T47D (cell line): ENCODE measurements around the gene TMX2.

Experiments
- DNase-seq, 2 experiments: peaks; one replicate each; pipeline versions ENCODE4 v3.0.0 to v3.0.0-alpha.2; 2011 to 2012; ENCODE audit warnings: low read depth in 1 of 2, low spot score in 1 of 2
- JUND ChIP-seq: IDR thresholded peaks from 2 replicates; pipeline ENCODE4 v1.6.1; 2012; ENCODE audit warnings: low read depth
- in situ Hi-C: cut with HindIII; loops from 2 replicates; pipeline ENCODE4 v1.10.0; 2016; ENCODE audit warnings: low sequenced_read_pairs, low pct_unique_long_range_greater_than_20kb

Gene TMX2

DNA sequence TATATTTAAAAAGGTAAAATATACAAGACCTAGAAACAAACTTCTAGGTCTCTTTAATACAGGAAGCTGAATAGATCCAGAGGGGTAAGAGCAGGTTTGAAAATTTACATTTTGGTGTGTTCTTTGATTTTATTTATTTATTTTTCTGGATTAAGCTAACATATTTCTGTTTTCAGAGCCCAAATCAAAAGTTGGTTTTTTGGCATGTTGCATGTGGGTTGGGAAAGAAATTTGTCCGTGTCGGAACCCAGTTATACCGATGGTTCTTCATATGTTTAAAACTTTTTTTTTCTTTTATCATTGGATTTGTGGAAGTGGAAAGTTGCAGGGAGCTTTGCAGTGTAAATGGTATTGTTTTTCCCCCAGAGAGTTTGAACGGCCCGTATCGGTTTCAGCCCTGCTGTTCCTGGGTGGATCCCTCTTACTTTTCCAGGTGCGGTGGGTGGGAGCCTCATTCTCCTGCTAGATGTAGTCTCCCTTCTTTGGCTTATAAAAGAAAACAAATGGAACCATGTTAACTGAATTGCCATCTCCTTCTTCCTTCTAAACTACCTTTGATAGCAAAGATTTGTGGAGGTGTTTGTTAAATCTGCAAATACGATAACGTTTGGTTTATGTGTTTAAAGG lies 50.0 kb downstream of the TMX2 start:
- TF ChIP-seq JUND, result no peak
- in situ Hi-C loops, result no loop called here

DNA sequence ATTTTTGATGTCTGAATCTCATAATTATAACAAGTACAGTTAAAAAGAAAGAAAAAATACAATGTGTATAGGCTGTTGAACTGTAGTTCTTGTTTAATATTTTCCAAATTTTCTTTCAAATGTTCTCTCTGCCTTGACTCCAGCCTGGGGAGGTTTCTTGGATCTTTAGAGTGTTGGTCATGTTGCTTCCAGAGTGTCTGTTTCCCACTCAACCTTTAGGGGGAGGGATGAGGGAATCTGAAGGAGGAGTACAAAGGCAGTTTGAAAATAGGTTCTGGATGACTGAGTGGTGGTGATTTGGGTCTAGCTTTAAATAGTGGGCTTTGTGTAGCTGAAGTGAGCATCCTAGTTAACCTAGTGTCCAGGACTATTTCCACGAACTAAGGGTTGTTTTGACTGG lies 51.2 kb downstream of the TMX2 start:
- peak in 1 of 2 experiments; percentile 68 for DNase-seq
- in situ Hi-C loops, result no loop called here
- no peak for TF ChIP-seq JUND

More for the DNA sequence above, 50.0 kb downstream of the TMX2 start:
- no peak for DNase-seq

DNA sequence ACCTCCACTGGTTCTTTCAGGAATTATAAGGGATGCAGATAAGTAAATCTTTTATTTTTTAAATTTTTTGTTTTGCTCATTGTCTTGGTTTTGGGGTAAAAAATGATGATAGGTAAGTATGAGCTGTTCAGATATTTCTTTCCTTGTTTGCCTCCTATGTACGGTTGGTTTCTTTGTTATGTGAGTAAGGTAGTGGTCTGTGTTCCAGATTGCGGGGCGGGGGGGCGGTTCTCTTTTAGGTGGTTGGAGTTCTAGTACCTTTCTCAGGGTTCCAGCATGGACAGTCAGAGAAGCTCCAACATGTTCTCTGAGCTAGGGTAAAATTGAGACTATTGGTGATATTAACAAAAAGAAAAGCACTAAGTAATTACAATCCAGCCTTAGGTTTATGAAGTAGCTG lies 51.6 kb downstream of the TMX2 start:
- DNase-seq, result no peak
- TF ChIP-seq JUND, result no peak
- in situ Hi-C loops, result no loop called here

DNA sequence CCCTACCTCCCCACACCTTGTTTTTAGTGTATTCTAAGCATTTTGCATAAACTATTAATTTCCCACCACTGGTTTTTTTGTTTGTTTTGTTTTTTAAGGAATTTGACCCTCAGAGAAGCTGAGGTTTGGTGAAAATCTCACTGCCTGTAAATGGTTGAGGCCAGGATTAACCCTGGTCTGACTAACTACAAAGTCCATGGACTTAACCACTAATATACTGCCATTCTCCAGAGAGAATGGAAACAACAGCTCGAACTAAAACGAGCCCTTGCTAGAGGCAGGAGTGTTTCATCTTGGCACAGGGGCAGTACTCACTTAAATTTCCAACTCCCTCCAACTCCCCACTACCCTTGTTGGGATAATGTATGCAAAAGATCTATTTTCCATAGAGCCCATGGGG lies 52.2 kb downstream of the TMX2 start:
- no peak for TF ChIP-seq JUND
- in situ Hi-C loops, result no loop called here
- DNase-seq, result no peak

DNA sequence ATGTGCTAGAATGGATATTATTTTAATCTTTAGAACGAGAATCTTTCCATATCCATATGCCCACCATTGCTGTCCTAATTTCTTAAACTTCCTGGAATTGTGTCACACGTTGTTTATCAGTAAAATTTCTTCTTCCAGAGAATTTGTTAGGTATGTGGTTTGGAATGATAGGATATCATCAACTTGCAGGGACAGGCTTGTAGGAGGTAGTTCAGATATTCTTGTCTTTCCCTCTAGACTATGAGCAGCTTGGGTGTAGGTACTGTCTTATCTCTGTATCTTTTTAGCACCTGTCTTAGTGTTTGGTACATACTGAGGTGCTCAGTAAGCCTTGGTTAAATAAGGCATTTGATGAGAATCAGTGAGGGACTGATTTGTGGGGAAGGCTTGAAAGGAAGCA lies 52.6 kb downstream of the TMX2 start:
- in situ Hi-C loops, result no loop called here
- DNase-seq, result peak in 1 of 2 experiments; percentile 42
- no peak for TF ChIP-seq JUND

DNA sequence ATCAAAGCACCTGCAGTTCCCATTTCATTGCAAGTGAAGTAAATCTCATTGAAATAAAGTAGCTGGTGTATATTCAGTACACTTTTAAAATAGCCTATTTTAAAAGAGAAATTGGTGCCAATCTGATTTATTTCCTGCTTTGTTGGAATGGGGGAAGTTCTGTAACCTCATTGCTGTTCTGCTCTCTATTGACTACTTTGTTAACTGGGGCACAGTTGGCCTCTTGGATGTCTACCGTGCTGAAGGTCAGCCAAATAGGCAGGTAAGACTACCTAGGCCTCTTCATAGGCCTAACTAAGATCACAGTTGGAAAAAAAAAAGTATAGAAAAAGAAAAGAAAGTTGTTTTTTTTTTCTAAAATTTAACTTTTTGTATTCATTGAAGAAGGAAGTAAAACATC lies 58.4 kb downstream of the TMX2 start:
- DNase-seq, result no peak
- TF ChIP-seq JUND, result no peak
- in situ Hi-C loops, result no loop called here

DNA sequence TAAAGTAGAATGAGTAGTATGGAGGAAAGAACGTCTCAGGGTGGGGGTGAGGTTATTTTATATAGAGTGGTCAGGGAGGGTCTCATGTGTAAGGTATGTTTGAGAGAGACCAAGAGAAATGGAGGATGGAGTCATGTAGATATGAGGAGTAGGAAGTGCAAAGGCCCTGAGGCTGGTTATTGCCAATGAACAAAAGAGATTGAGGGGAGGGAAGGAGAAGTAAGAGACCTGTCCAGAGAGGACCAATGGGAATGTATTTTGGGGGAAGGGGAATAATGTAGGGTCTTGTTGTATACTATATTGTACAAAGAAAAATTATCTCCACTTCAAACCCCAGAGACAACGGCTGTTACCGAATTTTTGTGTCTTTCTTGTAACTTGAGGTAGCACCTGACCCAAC lies 59.0 kb downstream of the TMX2 start:
- no peak for DNase-seq
- TF ChIP-seq JUND, result no peak
- in situ Hi-C loops, result no loop called here

DNA sequence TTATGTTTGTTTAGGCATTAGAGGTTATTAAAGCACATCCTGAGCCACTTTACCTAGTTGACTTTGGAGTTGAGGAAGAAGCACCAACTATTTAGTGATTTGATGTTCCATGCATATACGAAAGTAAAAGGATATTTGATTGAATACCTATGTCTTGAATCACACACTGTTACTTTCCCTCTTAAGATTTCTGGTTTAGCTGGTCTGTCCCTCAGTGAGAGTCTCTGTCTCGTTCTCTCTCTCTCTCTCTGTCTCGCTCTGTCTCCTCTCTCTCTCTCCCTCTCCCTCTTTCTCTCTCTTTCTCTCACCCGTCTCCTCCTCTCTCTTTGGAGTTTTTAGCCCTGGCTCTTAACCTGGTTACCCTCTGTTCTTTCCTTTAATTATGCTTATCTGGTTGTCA lies 60.2 kb downstream of the TMX2 start:
- in situ Hi-C loops, result no loop called here
- TF ChIP-seq JUND, result no peak
- peak in 1 of 2 experiments; percentile 59 for DNase-seq

DNA sequence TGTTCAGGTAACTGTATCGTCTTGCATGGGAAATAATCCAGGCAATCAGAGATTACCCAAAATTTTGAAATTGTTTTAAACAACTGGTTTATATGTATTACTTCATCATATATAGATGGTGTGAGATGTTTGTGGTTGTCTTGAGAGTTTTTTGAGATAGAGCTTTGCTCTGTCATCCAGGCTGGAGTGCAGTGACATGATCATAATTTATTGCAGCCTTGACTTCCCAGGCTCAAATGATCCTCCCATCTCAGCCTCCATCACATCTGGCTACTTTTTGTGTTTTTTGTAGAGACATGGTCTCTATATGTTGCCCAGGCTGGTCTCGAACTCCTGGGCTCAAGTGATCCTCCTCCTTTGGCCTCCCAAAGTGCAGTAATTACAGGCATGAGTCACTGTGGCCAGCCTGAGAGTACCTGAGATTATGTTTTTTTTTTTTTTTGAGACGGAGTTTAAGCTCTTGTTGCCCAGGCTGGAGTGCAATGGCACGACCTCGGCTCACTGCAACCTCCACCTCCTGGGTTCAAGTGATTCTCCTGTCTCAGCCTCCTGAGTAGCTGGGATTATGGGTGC lies 60.7 kb downstream of the TMX2 start:
- in situ Hi-C loops, result no loop called here
- TF ChIP-seq JUND, result no peak
- no peak for DNase-seq

DNA sequence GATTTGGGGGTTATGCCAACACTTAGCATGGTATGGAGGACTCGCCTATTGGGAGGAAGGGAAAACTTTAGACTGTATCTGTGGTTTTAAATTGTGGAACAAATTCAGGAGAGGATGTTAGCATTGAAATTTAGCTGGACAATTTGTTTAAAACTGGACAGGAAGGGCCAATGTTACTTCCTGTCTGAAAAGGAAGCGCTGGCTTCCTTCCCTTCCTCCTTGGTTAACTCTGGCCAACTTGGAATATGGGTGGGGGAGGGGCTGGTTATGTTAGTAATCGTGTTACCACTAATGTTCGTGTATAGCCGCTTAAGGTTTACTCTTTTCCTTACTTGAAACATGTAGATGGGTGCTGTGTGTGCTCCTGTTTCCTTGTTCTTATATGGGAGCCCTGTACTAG lies 63.1 kb downstream of the TMX2 start:
- in situ Hi-C loops, result no loop called here
- TF ChIP-seq JUND, result no peak
- DNase-seq, result peak in 1 of 2 experiments; percentile 54

DNA sequence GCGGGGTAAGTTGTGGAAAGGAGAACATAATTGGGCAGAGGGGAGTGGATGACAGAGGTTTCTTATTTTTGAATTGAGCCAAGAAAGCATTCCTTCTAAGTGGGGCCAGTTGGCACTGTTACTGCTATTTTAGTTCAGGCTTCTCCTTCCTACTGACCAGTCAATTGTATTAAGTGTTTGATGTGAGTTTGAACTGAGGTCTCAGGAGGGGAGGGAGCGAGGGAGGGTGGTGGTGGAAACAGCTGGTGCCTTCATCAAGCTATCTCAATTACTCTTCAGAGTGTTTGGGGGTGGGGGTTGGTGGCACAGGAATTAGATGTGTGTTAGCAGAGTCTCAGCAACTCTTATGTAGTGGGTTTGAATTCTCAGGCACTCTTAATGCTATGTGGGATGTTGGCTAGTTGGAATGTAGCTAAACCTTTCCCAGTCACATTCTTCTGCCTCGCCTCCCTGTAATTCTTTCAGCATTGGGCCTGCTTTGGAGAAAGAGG lies 63.7 kb downstream of the TMX2 start:
- peak in 1 of 2 experiments; percentile 31 for DNase-seq
- no peak for TF ChIP-seq JUND
- in situ Hi-C loops, result no loop called here

DNA sequence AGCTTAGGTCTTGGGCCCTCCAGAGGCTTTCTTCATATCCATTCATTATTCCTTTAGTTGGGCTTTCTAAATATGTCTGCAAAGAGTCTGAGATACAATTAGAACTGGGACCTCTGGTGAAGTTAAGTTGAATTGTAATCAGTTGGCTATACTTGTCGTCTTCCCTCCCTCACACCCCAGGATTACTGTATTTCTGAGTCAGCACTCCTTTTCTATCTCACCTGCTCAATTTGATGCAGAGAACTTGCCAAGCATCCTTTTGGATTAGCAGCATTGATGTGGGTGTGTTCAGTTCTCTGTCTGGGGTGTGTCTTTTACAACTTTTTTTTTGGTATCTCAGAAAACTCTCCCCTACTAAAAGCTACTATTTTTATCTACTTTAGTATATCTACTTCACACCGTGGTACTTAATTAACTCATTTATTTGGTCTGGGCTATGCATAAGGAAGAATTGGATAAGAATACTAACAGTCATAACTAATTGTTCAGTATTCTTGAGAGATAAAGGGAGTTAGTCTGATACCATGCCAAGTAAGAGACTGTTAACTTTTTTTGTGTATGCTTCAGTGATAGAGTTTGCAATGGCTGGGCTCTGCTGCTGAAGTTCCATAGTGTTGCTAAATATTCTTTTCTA lies 64.3 kb downstream of the TMX2 start:
- no peak for TF ChIP-seq JUND
- DNase-seq, result no peak
- in situ Hi-C loops, result no loop called here

DNA sequence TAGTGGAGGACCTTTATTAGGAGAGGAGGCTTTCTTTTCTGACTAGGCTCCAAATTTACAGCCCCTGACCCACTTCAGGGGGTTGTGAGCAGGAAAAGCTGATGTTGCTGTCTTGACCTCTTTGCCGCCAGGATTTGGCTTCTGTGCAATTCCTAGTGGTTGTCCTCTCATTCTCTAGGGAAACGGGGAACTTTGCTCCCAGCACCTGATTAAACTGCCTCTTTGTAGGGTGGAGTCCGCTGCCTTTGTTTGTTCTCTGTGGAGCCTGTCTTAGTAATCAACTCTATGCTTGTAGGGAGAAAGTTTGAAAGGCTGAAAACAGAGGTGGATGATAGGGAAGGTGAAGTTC lies 65.5 kb downstream of the TMX2 start:
- in situ Hi-C loops, result no loop called here
- no peak for TF ChIP-seq JUND

More for the DNA sequence above, 65.5 kb downstream of the TMX2 start:
- peak in 1 of 2 experiments; percentile 42 for DNase-seq
